Activated naive CD8-positive, alpha-beta T cell treated with anti-CD3 and anti-CD28 coated beads, Interleukin-2, amount 50 U/mL, for 24 hours (primary cell): ENCODE data around the gene RNU4-1.

ENCODE experiments used
- ATAC-seq: fragments of 150-1000 bp; cut with Tn5 transposase; one replicate; pipeline ENCODE4 v1.10.0; 2021
- DNase-seq: peaks from one replicate; pipeline ENCODE4 v3.0.0; 2021
- H3K27ac Mint-ChIP-seq: one replicate; pipeline ENCODE4 v1.8.0; 2021; ENCODE audit warnings: mild to moderate bottlenecking, mixed read lengths
- H3K27me3 Mint-ChIP-seq: one replicate; pipeline ENCODE4 v1.8.0; 2021; ENCODE audit warnings: mixed read lengths
- H3K36me3 Mint-ChIP-seq: one replicate; pipeline ENCODE4 v1.8.0; 2021; ENCODE audit warnings: low read depth, mixed read lengths
- H3K4me1 Mint-ChIP-seq: one replicate; pipeline ENCODE4 v1.8.0; 2021; ENCODE audit warnings: mixed read lengths
- H3K4me3 Mint-ChIP-seq: one replicate; pipeline ENCODE4 v1.8.0; 2021; ENCODE audit warnings: mild to moderate bottlenecking, moderate library complexity, mixed read lengths
- H3K9me3 Mint-ChIP-seq: one replicate; pipeline ENCODE4 v1.8.0; 2021; ENCODE audit warnings: mixed read lengths

RNU4-1 gene

GRCh38 chr12:120266180-120266870 lies 26.7 kb downstream of the RNU4-1 start:
- Mint-ChIP-seq H3K36me3 (no peaks in the 10 kb centered on the region), H3K27ac (peak overlapping the region; percentile 80), H3K27me3 (peaks cover 2% of the 10 kb centered on the region), H3K4me1 (peaks cover 35% of the 10 kb centered on the region), H3K9me3 (no peaks in the 10 kb centered on the region), H3K4me3 (peak overlapping the region; percentile 80)
- no peak for ATAC-seq
- no peak for DNase-seq

- H3K36me3 Mint-ChIP-seq: no peaks in the 10 kb centered on the region
- peak within 1 kb of the TSS; percentile 83 for H3K4me3 Mint-ChIP-seq
- peak within 1 kb of the TSS; percentile 80 for H3K27ac Mint-ChIP-seq
- H3K27me3 Mint-ChIP-seq: peaks cover 2% of the 10 kb centered on the region
- DNase-seq: peak; percentile 94
- ATAC-seq: peak; percentile 68
- peaks cover 40% of the 10 kb centered on the region for H3K4me1 Mint-ChIP-seq
- no peaks in the 10 kb centered on the region for H3K9me3 Mint-ChIP-seq
Measured at GRCh38 chr12:120265473-120266179, 27.4 kb downstream of the RNU4-1 start, which contains the start of gene PXN. TSS of gene PXN (minus strand) at chr12:120265730. CDS start at chr12:120265629, 101 bp downstream.

GRCh38 chr12:120264904-120265472 lies 28.0 kb downstream of the RNU4-1 start:
- no peak for ATAC-seq
- peak overlapping the region; percentile 75 for H3K27ac Mint-ChIP-seq
- H3K4me3 Mint-ChIP-seq: peak overlapping the region; percentile 83
- H3K9me3 Mint-ChIP-seq: no peaks in the 10 kb centered on the region
- peaks cover 44% of the 10 kb centered on the region for H3K4me1 Mint-ChIP-seq
- H3K36me3 Mint-ChIP-seq: no peaks in the 10 kb centered on the region
- DNase-seq: no peak
- peaks cover 2% of the 10 kb centered on the region for H3K27me3 Mint-ChIP-seq

GRCh38 chr12:120264086-120264903 lies 28.7 kb downstream of the RNU4-1 start:
- H3K27me3 Mint-ChIP-seq: peaks cover 2% of the 10 kb centered on the region
- peaks cover 50% of the 10 kb centered on the region for H3K4me1 Mint-ChIP-seq
- H3K4me3 Mint-ChIP-seq: peak overlapping the region; percentile 83
- no peaks in the 10 kb centered on the region for H3K9me3 Mint-ChIP-seq
- H3K27ac Mint-ChIP-seq: peak overlapping the region; percentile 75
- DNase-seq (no peak), ATAC-seq (no peak)
- no peaks in the 10 kb centered on the region for H3K36me3 Mint-ChIP-seq

GRCh38 chr12:120263748-120264085 lies 29.3 kb downstream of the RNU4-1 start:
- DNase-seq (no peak), ATAC-seq (no peak)
- Mint-ChIP-seq H3K27me3 (peaks cover under 1% of the 10 kb centered on the region), H3K36me3 (no peaks in the 10 kb centered on the region), H3K4me1 (peaks cover 52% of the 10 kb centered on the region), H3K27ac (no peak overlapping the region), H3K4me3 (peak overlapping the region; percentile 83), H3K9me3 (no peaks in the 10 kb centered on the region)

- H3K4me3 Mint-ChIP-seq: peak overlapping the region; percentile 83
Measured at GRCh38 chr12:120262852-120263747, 29.9 kb downstream of the RNU4-1 start.

GRCh38 chr12:120261951-120262851 lies 30.8 kb downstream of the RNU4-1 start:
- Mint-ChIP-seq H3K4me1 (peaks cover 66% of the 10 kb centered on the region), H3K27ac (peak overlapping the region; percentile 32), H3K27me3 (no peaks in the 10 kb centered on the region), H3K9me3 (no peaks in the 10 kb centered on the region), H3K4me3 (peak overlapping the region; percentile 83), H3K36me3 (no peaks in the 10 kb centered on the region)
- ATAC-seq (peak; percentile 67), DNase-seq (no peak)

More at GRCh38 chr12:120262852-120263747, 29.9 kb downstream of the RNU4-1 start:
- Mint-ChIP-seq H3K27ac (peak overlapping the region; percentile 32), H3K4me1 (peaks cover 57% of the 10 kb centered on the region), H3K27me3 (no peaks in the 10 kb centered on the region), H3K36me3 (no peaks in the 10 kb centered on the region), H3K9me3 (no peaks in the 10 kb centered on the region)
- no peak for DNase-seq
- no peak for ATAC-seq

GRCh38 chr12:120260607-120261006 lies 32.4 kb downstream of the RNU4-1 start:
- Mint-ChIP-seq H3K27me3 (no peaks in the 10 kb centered on the region), H3K9me3 (no peaks in the 10 kb centered on the region), H3K4me1 (peaks cover 73% of the 10 kb centered on the region), H3K27ac (no peak overlapping the region), H3K4me3 (no peak overlapping the region), H3K36me3 (peaks cover 3% of the 10 kb centered on the region)
- DNase-seq: no peak
- ATAC-seq: no peak

- H3K4me3 Mint-ChIP-seq: no peak overlapping the region
- H3K27ac Mint-ChIP-seq: peak overlapping the region; percentile 19
- ATAC-seq (no peak), DNase-seq (no peak)
- H3K27me3 Mint-ChIP-seq: no peaks in the 10 kb centered on the region
- H3K4me1 Mint-ChIP-seq: peaks cover 76% of the 10 kb centered on the region
- H3K36me3 Mint-ChIP-seq: peaks cover 8% of the 10 kb centered on the region
- no peaks in the 10 kb centered on the region for H3K9me3 Mint-ChIP-seq
Measured at GRCh38 chr12:120259418-120260202, 33.4 kb downstream of the RNU4-1 start.

GRCh38 chr12:120258323-120258896 lies 34.6 kb downstream of the RNU4-1 start:
- Mint-ChIP-seq H3K4me3 (no peak overlapping the region), H3K9me3 (no peaks in the 10 kb centered on the region), H3K27me3 (no peaks in the 10 kb centered on the region), H3K27ac (no peak overlapping the region), H3K4me1 (peaks cover 74% of the 10 kb centered on the region), H3K36me3 (peaks cover 10% of the 10 kb centered on the region)
- ATAC-seq: no peak
- no peak for DNase-seq

GRCh38 chr12:120257041-120257821 lies 35.8 kb downstream of the RNU4-1 start:
- peaks cover 74% of the 10 kb centered on the region for H3K4me1 Mint-ChIP-seq
- no peak overlapping the region for H3K4me3 Mint-ChIP-seq
- no peak for DNase-seq
- peak overlapping the region; percentile 61 for H3K27ac Mint-ChIP-seq
- no peaks in the 10 kb centered on the region for H3K27me3 Mint-ChIP-seq
- ATAC-seq: no peak
- H3K36me3 Mint-ChIP-seq: peaks cover 10% of the 10 kb centered on the region
- H3K9me3 Mint-ChIP-seq: no peaks in the 10 kb centered on the region
